ENCODE data around the gene CTSA.

DNA sequence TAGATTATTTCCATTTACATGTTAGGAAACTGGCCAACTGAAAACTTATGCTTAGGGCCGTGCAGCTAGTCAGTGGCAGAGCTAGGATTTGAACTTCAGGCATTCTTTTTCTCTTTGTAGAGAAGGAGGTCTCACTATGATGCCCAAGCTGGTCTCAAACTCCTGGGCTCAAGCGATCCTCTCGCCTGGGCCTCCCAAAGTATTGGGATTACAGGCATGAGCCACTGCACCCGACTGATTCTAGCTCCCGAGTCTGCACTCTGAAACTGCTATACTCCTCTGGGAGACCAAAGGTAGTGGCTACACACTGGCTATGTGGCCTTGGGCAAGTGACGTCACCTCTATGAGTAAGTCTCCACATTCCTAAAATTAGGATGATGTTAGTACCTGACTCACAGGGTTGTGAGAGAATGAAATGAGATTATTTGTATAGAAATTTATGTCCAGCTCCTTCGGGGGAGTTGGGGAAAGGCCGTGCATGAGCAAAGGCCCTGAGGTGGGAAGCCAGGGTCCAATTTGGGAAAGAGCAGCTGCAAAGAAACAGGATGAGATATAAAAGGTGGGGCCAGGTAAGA is 14.5 kb downstream of the CTSA start:
- TF ChIP-seq, protein P1, sequence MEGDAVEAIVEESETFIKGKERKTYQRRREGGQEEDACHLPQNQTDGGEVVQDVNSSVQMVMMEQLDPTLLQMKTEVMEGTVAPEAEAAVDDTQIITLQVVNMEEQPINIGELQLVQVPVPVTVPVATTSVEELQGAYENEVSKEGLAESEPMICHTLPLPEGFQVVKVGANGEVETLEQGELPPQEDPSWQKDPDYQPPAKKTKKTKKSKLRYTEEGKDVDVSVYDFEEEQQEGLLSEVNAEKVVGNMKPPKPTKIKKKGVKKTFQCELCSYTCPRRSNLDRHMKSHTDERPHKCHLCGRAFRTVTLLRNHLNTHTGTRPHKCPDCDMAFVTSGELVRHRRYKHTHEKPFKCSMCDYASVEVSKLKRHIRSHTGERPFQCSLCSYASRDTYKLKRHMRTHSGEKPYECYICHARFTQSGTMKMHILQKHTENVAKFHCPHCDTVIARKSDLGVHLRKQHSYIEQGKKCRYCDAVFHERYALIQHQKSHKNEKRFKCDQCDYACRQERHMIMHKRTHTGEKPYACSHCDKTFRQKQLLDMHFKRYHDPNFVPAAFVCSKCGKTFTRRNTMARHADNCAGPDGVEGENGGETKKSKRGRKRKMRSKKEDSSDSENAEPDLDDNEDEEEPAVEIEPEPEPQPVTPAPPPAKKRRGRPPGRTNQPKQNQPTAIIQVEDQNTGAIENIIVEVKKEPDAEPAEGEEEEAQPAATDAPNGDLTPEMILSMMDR (IDR thresholded peaks at IDR 0.05): no peak
- no peak for TF ChIP-seq POLR2A (IDR thresholded peaks at IDR 0.05)
- no peak for TF ChIP-seq EP300 (IDR thresholded peaks at IDR 0.05)

Measured in ovary (tissue), 3 donors.